Esophagus squamous epithelium (tissue), 4 donors: ENCODE data around the gene TCF23.

Source experiments
- CTCF ChIP-seq, 6 experiments: fragments of 450-650 bp in 4 of 6; fragments of 200-600 bp in 2 of 6; sonication (generic) in 2 of 6; IDR thresholded peaks; one replicate each; pipeline ENCODE4 v1.5.1; 2016 to 2019; ENCODE audit warnings: antibody characterized with exemption in 6 of 6, mild to moderate bottlenecking in 4 of 6, moderate library complexity in 4 of 6
- POLR2A ChIP-seq, 4 donors: fragments of 450-650 bp; IDR thresholded peaks; one replicate each; pipeline ENCODE4 v1.6.1; 2017; ENCODE audit warnings: antibody characterized with exemption in 4 of 4, mild to moderate bottlenecking in 4 of 4, moderate library complexity in 3 of 4

GRCh38 chr2:27127883-27128667 lies 20.7 kb upstream of the TCF23 start:
- TF ChIP-seq POLR2A (IDR thresholded peaks at IDR 0.05) (no peak), CTCF (IDR thresholded peaks at IDR 0.05) (no peak)
